HG02588 (cell line): ENCODE data around the gene CHST4.
"Not testable (repeated sequence)": the region's sequence is repeated elsewhere in the genome, so short reads cannot be mapped to it uniquely, and the experiment has no call there.

Experiments
- ATAC-seq: cut with Tn5 transposase; IDR thresholded peaks from one replicate; pipeline ENCODE4 v1.9.1; 2021; ENCODE audit warnings: mild to moderate bottlenecking, moderate library complexity; ENCODE audit not compliant: unreplicated experiment

Gene CHST4

DNA sequence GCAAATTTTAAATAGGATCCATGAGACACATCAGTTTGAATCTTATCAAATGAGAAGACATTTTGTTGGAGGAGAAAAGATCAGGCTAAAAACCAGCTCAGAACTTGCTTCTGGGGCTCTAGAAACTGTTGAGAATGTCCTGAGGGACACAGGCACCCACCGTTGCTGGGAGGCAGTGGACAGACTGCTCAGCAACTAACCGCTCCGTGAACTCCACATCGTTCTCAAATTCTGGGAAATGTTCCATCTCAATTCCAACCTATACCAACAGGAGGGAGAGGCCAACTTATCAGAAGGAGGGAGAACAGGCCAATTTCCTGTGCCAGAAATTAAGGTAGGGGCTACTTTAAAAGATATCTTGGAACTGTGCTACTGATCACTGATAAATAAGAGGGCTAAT lies 42.3 kb downstream of the CHST4 start:
- no peak for ATAC-seq

DNA sequence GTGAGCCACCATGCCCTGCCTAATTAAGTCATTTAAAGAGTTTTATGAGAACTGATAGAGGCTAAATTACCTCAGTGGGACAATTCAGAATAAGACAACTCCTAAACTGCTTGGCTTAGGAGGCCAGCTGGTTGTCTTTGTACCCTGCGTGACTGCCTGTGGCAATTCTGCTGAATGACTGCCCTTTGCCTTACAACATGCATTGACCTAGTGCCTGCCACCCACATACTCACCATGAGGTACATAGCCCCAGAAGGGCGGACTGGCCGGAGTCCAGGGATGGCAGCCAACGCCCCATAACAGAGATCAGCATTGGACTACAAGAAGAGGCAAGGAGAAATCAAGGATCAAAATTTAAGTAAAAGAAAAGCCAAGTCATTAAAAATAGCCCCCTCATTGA lies 43.4 kb downstream of the CHST4 start:
- ATAC-seq: no peak

DNA sequence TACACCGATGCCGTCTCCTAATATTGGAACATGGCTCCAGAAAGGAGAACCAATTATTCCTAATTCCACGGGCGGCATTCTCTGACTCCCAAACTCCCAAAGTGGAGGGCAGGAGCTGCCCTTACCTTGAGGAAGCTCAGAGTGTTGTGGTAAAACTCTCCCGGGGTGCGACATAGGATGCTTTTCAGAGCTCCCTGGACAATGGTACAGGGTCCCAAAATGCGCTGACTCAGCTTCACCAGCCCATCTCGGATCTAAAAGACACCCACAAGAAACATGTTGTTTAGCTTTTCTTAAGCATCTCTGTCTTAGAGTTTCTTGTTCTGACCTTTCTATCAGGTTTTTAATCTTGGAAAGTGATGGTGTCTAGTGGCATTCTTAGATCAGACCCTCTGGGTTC lies 43.9 kb downstream of the CHST4 start:
- ATAC-seq: no peak

DNA sequence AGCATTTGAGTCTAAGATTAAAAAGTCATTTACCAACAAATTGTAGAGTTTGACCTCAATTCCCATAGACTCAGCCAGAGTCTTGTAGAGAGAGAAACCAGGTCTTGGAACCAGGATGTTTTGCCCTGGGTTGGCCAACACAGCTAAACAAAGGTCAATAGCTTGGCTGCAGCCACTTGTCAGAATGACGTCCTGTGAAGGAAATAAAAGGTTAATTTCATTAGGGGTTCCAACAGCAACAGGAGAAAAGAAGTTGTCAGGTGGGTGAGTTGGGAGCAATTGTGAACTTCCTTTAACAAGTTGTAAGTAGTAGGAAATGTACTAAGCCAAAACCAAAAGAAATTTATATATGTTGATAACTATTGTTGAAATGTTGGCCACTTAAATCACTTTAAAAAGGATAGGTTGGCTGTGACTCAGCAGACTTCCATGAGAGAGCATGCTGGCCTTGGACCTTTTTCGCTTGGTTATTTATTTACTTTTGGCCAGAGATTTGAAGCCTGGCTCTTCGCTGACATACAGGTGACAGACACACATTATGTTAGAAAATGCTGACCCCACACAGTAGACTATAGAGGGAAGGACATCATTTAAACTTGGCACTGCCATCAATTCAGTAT lies 46.4 kb downstream of the CHST4 start:
- ATAC-seq: no peak

- ATAC-seq: no peak
Measured at GRCh38 chr16:71573387-71574094, 47.3 kb downstream of the CHST4 start.

DNA sequence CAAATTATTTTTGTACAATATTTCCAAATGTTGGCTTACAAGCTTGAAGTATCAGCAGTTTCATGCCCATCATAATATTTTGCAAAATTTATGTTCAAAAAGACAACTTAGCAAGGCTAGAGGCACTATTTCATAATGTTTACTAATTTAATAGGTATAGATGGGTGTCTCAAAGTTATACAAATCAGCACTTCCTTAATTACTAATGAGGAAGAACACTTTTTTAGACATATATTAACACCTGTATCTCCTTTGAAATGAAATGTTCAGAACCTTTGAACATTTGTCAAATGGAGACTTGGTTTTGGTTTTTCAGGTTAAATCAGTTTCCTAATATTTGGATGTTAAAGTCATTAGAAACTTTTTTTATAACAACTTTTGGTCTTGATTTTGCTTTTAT lies 48.5 kb downstream of the CHST4 start:
- ATAC-seq: no peak

DNA sequence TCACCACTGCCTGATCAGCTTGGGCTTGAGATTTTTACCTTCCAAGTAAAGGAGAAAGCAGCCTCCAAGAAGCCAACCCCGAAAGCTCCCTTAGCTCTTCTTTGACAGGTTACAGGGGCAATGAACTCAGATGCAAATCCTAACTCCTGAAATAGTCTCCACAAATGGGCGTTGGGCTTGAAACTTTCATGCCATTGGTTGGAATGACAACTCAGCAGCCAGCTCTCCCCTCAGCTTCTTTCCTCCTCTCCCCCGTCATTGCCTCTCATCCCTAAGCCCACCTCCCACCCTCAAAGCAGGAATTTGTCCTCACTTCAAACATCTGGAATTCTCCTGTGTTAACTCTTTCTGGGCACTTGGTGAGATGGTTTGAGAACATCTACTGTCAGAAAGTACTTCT lies 50.7 kb downstream of the CHST4 start, which contains the start of gene TAT:
TSS of gene TAT (minus strand) at position 122 of the 400 bp plus-strand sequence. CDS start 677 bp downstream, outside the sequence.
- no peak for ATAC-seq

- not testable (repeated sequence) for ATAC-seq
Measured at GRCh38 chr16:71582553-71582848, 56.3 kb downstream of the CHST4 start.

GRCh38 chr16:71584543-71585317 lies 58.5 kb downstream of the CHST4 start:
- no peak for ATAC-seq

- no peak for ATAC-seq
Measured at GRCh38 chr16:71585318-71585703, 59.1 kb downstream of the CHST4 start.
